NCI-H146 (cell line): ENCODE results near the gene HELZ.
"Not testable (repeated sequence)": the region's sequence is repeated elsewhere in the genome, so short reads cannot be mapped to it uniquely, and the experiment has no call there.

ENCODE experiments used
- DNase-seq: peaks from one replicate; lab custom pipeline; 2025; lab: John Stamatoyannopoulos, UW

The HELZ gene

GRCh38 chr17:67142030-67142429 is 103.0 kb downstream of the HELZ start:
- DNase-seq: not testable (repeated sequence)

GRCh38 chr17:67139784-67140665 is 105.0 kb downstream of the HELZ start:
- DNase-seq: peak; percentile 6

DNA sequence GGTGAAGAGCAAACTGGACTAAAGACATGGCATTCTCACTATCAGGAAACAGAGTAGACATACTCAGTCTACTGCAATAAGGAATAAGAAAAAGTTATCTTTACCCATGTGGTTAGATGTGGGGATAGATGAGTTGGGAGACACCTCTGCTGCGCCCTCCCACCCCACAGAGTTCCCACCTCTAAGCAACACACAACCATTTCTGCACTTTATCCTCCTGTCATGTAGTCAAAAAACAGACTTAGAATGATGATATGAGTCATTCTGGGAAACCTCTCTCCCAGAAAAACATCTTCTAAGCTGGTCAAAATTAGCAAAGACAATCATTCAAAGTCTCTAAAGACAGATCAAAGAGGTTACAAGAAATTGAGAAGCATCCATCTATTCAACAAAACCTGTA is 105.7 kb downstream of the HELZ start:
- no peak for DNase-seq

GRCh38 chr17:67138392-67138791 is 106.6 kb downstream of the HELZ start:
- no peak for DNase-seq

DNA sequence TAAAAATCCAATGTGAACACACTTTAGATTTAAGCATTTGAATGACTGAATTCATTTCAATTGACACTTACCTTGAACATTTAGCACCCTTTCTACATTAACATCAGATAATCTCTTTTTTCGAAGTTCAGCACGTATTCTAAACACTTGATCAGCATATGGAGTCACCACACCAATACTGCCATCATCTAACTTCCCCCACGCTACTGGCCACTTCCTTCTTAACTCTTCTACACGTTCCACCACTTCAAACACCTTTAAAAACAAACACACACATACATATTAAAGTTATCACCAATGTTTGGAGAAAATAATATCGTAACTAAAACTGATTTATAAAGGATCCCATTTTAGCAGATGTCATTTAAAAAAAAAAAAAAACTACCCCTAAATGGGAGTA is 107.1 kb downstream of the HELZ start:
- no peak for DNase-seq

DNA sequence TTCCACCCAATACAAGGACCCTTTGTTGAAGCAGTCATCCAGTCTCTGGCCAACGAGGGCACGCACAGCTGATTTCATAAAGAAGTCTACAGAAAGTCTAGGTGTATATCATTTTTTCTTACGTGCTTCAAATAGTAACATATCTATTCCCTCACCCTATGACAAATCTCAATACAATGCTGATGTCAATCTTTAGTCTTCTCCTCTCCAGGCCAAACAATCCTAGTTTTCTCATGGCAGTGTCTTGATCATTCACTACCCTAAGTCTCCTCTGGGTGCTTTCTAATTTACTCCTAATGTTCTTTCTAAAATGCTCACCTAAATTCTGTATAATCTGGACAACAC is 108.0 kb downstream of the HELZ start:
- DNase-seq: no peak

GRCh38 chr17:67136191-67137025 is 108.6 kb downstream of the HELZ start:
- no peak for DNase-seq

- no peak for DNase-seq
Measured at GRCh38 chr17:67133161-67133560, 111.8 kb downstream of the HELZ start.

DNA sequence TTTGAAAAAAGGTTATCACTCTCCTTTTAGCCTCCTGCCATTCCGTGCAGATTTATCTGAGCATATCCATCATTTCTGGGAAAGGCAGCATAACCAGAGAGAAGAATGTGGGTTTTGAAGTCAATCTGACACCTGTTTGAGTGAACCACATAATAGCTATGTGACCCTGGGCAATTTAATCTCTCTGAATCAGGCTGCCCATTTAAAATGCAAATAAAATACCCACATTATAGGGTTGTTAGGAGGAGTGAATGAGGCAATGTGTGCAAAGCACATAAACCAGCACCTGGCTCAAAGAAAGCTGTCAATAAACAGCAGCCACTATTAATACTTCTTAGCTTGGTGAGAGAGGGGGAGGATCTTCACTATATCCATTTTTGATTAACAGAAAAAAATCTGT is 112.6 kb downstream of the HELZ start:
- peak; percentile 94 for DNase-seq

DNA sequence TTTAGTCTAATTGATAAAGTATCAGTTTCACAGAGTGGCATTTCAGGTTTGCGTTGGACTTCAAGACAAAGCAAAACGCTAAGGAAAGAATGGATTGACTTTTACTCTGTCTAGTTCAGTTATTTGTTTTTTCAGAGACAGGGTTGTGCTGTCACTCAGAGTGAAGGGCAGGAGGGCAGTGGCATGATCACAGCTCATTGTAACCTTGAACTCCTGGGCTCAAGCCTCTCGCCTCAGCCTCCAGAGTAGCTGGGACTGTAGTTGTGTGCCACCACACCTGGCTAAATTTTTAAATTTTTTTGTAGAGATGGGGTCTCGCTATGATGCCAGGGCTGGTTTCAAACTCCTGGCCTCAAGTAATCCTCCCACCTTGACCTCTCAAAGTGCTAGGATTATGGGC is 114.2 kb downstream of the HELZ start:
- DNase-seq: no peak

DNA sequence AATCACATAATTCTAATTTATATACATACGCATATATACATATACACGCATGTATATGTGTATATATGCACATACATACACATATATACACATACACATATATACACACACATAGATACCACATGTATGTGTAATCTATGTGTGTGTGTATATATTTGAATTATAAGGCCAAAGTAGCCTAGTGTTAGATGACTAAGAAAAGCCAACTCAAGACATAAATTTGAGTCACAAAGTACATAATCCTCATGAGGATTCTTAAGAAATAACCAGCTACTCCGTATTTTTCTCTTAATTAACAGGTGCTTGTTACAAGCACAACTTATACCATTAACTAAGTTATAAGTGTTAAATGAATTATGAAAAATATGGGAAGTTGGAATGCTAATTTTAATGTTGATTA is 115.7 kb downstream of the HELZ start:
- no peak for DNase-seq

GRCh38 chr17:67128700-67129099 is 116.3 kb downstream of the HELZ start:
- no peak for DNase-seq

GRCh38 chr17:67127925-67128324 is 117.1 kb downstream of the HELZ start:
- no peak for DNase-seq

GRCh38 chr17:67126983-67127382 is 118.0 kb downstream of the HELZ start:
- no peak for DNase-seq

DNA sequence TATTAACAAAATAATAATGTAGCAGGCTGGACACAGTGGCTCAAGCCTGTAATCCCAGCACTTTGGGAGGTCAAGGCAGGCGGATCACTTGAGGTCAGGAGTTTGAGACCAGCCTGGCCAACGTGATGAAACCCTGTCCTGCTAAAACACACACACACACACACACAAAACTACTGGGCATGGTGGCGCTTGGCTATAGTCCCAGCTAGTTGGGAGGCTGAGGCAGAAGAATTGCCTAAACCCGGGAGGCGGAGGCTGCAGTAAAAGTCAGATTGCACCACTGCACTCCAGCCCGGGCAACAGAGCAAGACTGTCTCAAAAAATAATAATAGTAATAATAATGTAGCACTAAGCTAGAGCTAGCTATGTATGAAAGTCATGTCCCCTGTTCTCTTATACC is 118.5 kb downstream of the HELZ start:
- DNase-seq: not testable (repeated sequence)

DNA sequence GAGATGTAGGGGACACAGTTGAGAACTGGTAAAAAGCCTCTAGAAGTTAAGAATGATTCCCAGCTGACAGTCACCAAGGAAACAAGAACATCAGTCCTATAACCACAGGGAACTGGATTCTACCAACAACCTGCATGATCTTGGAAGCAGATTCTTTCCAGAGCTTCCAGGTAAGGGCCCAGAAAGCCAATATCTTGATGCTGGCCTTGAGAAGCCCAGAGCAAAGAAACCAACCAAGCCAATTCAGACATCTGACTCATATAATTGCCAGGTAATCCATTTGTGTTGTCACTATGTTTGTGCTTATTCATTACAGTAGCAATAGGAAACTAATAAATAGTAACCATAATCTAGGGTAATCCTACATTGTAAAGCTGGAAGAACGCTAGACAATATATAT is 119.1 kb downstream of the HELZ start:
- no peak for DNase-seq

DNA sequence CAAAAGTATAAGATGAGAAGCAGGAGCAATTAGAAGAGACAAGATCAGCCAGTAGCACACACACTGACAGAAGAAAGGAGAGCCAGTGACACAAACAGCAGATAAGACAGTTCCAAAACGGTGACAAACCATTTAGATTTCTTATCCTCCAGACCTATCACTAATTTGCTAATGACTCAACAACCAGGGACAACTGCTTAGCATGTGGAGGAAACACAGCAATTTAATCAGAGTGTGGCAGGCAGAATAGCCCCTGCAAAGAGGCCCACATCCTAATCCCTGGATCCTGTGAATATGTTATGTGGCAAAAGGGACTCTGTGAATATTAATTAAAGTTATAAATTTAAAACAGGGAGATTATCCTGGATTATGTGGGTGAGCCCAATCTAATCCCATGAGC is 119.6 kb downstream of the HELZ start:
- DNase-seq: no peak

- DNase-seq: peak; percentile 33
Measured at GRCh38 chr17:67124450-67125148, 120.4 kb downstream of the HELZ start.

- no peak for DNase-seq
Measured at GRCh38 chr17:67123699-67124098, 121.3 kb downstream of the HELZ start.

GRCh38 chr17:67121316-67121891 is 123.6 kb downstream of the HELZ start:
- no peak for DNase-seq

DNA sequence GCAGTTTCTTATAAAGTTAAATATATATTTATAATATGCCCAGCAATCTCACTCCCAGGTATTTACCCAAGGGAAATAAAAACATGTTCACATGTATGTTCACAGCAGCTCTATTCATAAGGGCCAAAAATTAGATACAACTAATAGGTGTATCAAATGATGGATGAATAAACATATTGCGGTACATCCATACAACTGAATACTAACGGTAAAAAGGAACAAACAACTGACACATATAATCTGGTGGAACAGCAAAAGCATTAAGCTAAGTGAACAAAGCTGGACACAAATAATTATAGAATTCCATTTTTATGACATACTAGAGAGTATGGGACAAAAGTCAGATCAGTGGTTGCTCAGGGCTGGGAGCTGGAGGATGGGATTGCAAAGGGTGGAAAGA is 125.9 kb downstream of the HELZ start:
- no peak for DNase-seq

- no peak for DNase-seq
Measured at GRCh38 chr17:67116045-67116575, 128.9 kb downstream of the HELZ start.
